Tibial nerve (tissue), 4 donors: Measurements from ENCODE around the gene DNMT3A. TPM values are rescaled to one million over a fixed set of nuclear protein-coding genes. Genes with fewer than 3 reads are reported as not detected.

Experiments
- DNase-seq, 2 donors: peaks; one replicate each; pipeline ENCODE4 v3.0.0-alpha.2; 2019; ENCODE audit warnings: low spot score in 2 of 2
- H3K27ac ChIP-seq, 4 donors: fragments of 200-600 bp; sonication (generic) in 3 of 4; one replicate each; pipeline ENCODE4 v1.5.1; 2017 to 2019; ENCODE audit warnings: mild to moderate bottlenecking in 1 of 4
- H3K27me3 ChIP-seq, 2 donors: fragments of 200-600 bp; sonication (generic) in 1 of 2; one replicate each; pipeline versions ENCODE4 v1.5.1 to v1.6.0; 2017 to 2019
- H3K36me3 ChIP-seq, 3 donors: fragments of 200-600 bp; sonication (generic); one replicate each; pipeline ENCODE4 v1.5.1; 2018 to 2019
- H3K4me1 ChIP-seq, 4 donors: fragments of 200-600 bp; sonication (generic) in 3 of 4; one replicate each; pipeline ENCODE4 v1.5.1; 2017 to 2019
- H3K4me3 ChIP-seq, 4 donors: fragments of 200-600 bp; sonication (generic) in 3 of 4; one replicate each; pipeline ENCODE4 v1.5.1; 2017 to 2019; ENCODE audit warnings: mild to moderate bottlenecking in 1 of 4, moderate library complexity in 1 of 4
- H3K9me3 ChIP-seq, 4 donors: fragments of 200-600 bp; sonication (generic) in 3 of 4; one replicate each; pipeline ENCODE4 v1.5.1; 2017 to 2019
- EP300 ChIP-seq, 2 donors: sonication (generic); formaldehyde crosslinking; IDR thresholded peaks; one replicate each; pipeline ENCODE4 v1.6.1; 2017; ENCODE audit warnings: antibody characterized with exemption in 2 of 2, mild to moderate bottlenecking in 1 of 2
- POLR2A ChIP-seq, 2 donors: fragments of 450-650 bp; IDR thresholded peaks; one replicate each; pipeline ENCODE4 v1.6.1; 2017; ENCODE audit warnings: antibody characterized with exemption in 2 of 2, mild to moderate bottlenecking in 2 of 2, moderate library complexity in 2 of 2
- WGBS, 2 donors: methylation state at CpG; one replicate each; pipeline ENCODE4 v1.1.5; 2018; 5-methylcytosine and 5-hydroxymethylcytosine counted together
- total RNA-seq, 4 donors: library from RNA; depleted of rRNA; stranded (reverse); fragments of >200 nt; gene quantifications; one replicate each; pipeline ENCODE4 v1.1.0, GENCODE V29; 2016
- TF ChIP-seq, protein P1 (sequence below), 5 experiments: fragments of 200-600 bp in 3 of 5; fragments of 450-650 bp in 2 of 5; sonication (generic) in 3 of 5; IDR thresholded peaks; one replicate each; pipeline ENCODE4 v1.5.1; 2016 to 2019; ENCODE audit warnings: antibody characterized with exemption in 5 of 5, mild to moderate bottlenecking in 3 of 5, moderate library complexity in 2 of 5

DNMT3A gene
- total RNA-seq, 4 donors from 2014 or later = 17.4 to 28.4 (median 25.0) TPM

DNA sequence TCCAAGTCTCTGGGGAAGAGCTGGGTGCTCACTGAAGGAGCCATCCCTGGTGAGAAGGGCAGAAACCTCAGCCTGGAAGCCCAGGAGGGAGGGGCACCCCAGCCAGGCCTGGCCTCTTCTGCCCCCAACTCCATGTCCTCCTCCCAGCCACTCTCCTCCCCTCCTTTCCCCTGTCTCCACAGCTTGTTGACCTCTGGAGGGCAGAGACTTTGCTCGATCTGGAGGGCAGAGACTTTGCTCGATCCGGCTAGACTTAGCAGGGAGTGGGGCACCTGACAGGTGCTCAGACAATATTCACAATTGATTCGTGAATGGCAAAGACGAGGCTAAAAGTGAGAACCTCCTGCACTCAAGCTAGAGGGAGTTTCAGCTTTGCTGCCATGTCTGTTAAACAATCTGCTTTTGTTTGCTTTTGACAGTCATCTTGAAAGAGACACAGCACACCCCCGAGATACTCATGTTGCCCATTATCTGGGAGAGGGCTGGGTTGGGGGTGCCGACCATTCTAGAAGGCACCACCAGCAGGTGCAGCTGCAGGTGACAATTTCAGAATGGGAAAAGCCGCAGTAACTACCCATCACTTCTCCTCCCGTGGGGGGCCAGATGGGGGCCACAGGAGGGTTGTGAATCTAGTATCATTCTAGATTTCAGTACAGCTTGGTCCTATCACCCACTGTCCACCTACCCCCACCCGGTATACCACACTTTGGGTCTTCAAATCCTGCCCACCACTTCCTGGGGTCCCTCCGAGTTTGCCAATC is 54.8 kb downstream of the DNMT3A start:
- TF ChIP-seq EP300 (IDR thresholded peaks at IDR 0.05) = no peak
- TF ChIP-seq, protein P1, sequence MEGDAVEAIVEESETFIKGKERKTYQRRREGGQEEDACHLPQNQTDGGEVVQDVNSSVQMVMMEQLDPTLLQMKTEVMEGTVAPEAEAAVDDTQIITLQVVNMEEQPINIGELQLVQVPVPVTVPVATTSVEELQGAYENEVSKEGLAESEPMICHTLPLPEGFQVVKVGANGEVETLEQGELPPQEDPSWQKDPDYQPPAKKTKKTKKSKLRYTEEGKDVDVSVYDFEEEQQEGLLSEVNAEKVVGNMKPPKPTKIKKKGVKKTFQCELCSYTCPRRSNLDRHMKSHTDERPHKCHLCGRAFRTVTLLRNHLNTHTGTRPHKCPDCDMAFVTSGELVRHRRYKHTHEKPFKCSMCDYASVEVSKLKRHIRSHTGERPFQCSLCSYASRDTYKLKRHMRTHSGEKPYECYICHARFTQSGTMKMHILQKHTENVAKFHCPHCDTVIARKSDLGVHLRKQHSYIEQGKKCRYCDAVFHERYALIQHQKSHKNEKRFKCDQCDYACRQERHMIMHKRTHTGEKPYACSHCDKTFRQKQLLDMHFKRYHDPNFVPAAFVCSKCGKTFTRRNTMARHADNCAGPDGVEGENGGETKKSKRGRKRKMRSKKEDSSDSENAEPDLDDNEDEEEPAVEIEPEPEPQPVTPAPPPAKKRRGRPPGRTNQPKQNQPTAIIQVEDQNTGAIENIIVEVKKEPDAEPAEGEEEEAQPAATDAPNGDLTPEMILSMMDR (IDR thresholded peaks at IDR 0.05) = no peak
- TF ChIP-seq POLR2A (IDR thresholded peaks at IDR 0.05) = no peak
- DNase-seq = no peak
- H3K9me3 ChIP-seq = no peaks in the 10 kb centered on the region
- 65 to 85% methylated on average over 11 of the region's 11 CpGs for WGBS, 2 donors
- no peak overlapping the region for H3K4me3 ChIP-seq
- peak overlapping the region in 2 of 4 donors; percentile 49 to 68 for H3K27ac ChIP-seq
- H3K4me1 ChIP-seq = peaks cover 0 to 34% (median 10%) of the 10 kb centered on the region in 4 donors
- H3K36me3 ChIP-seq = peaks cover 0 to 31% (median 0%) of the 10 kb centered on the region in 3 donors
- no peaks in the 10 kb centered on the region for H3K27me3 ChIP-seq

DNA sequence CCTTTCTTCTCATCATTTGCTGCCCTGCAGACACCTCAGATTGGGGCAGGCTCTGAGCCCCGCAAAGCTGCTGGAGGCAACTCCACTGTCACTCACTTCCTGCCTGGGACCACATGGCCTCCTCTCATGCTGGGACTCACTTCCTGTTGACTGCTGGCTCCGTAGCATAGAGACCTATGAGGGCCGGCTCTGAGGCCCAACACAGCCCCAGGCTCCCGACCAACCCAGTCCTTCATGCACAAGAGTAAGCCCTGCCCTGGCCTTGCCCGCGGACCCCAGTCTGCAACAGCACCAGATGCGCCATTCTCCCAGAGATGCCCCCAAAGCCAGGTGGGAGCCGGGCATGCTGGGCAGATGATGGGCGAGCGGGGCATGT is 55.7 kb downstream of the DNMT3A start:
- Histone ChIP-seq H3K27ac (peak overlapping the region in 3 of 4 donors; percentile 8 to 68 (median 49)), H3K9me3 (no peaks in the 10 kb centered on the region), H3K4me1 (peaks cover 0 to 38% (median 10%) of the 10 kb centered on the region in 4 donors), H3K27me3 (no peaks in the 10 kb centered on the region), H3K4me3 (no peak overlapping the region), H3K36me3 (peaks cover 0 to 37% (median 0%) of the 10 kb centered on the region in 3 donors)
- TF ChIP-seq, protein P1 (IDR thresholded peaks at IDR 0.05) = no peak
- TF ChIP-seq EP300 (IDR thresholded peaks at IDR 0.05) (no peak), POLR2A (IDR thresholded peaks at IDR 0.05) (no peak)
- no peak for DNase-seq
- 71 to 87% methylated on average over 6 to 10 of the region's 10 CpGs for WGBS, 2 donors

DNA sequence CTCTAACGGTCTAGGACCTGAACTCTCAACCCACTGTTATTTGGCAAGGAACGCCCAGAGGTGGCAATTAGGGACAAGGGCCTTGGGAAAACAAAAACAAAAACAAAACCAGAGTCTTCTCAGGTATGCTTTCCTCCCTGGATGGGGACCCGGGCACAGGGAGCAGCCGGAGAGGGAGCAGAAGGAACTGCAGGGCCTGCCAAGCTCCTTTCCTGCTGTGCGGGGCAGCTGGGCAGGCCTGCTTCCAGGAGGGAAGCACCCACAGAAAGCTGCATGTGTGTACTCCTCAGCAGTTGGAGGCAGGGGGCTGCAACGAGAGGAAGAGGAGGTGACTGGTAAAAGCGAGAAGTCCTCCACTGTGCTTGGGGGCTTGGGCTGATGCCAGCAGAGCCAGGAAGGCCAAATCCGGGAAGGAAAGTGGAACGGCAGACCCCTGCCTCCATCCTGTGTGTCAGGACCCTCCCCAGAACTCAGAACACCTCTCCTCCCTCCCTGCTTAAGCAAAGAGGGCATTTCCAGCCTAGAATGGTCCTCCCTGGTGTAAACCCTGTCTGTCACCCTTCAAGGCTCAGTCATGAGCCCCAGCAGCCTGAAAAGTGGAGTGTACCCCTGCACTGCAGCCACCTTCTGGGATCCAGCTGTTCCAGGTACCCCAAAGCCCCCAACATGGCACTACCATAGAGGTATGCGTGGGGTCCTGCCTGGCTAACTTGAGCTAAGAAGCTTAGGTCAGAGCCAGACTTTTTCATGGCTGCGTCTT is 56.3 kb downstream of the DNMT3A start:
- H3K4me1 ChIP-seq = peaks cover 0 to 37% (median 12%) of the 10 kb centered on the region in 4 donors
- WGBS, 2 donors = 60 to 74% methylated on average over 11 of the region's 11 CpGs
- peak overlapping the region in 3 of 4 donors; percentile 8 to 68 (median 49) for H3K27ac ChIP-seq
- H3K27me3 ChIP-seq = no peaks in the 10 kb centered on the region
- DNase-seq = no peak
- no peak overlapping the region for H3K4me3 ChIP-seq
- TF ChIP-seq POLR2A (IDR thresholded peaks at IDR 0.05) (no peak), EP300 (IDR thresholded peaks at IDR 0.05) (no peak)
- TF ChIP-seq, protein P1 (IDR thresholded peaks at IDR 0.05) = no peak
- H3K9me3 ChIP-seq = no peaks in the 10 kb centered on the region
- H3K36me3 ChIP-seq = peaks cover 0 to 42% (median 0%) of the 10 kb centered on the region in 3 donors

DNA sequence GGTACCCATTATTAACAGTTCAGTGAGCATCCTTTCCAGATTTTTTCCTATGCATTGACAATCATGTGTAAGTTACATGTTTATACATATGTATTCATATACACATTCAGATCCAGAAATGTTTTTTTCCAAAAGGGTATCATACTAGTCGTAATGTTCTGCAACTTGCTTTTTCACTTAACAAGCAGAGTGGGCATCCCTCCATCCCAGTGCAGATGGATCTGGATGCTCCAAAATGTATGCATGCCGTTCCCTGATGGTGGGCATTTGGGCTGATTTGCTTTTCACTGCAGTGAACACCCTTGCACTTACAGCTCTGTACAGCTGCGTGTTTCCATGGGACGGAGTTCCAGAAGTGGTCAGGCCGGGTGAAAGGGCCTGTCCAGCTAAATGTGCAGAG is 57.0 kb downstream of the DNMT3A start:
- TF ChIP-seq POLR2A (IDR thresholded peaks at IDR 0.05) = no peak
- TF ChIP-seq, protein P1 (IDR thresholded peaks at IDR 0.05) = no peak
- no peak for TF ChIP-seq EP300 (IDR thresholded peaks at IDR 0.05)
- no peak overlapping the region for H3K4me3 ChIP-seq
- peaks cover 0 to 42% (median 12%) of the 10 kb centered on the region in 4 donors for H3K4me1 ChIP-seq
- no peaks in the 10 kb centered on the region for H3K27me3 ChIP-seq
- H3K9me3 ChIP-seq = no peaks in the 10 kb centered on the region
- no peak for DNase-seq
- 76 to 92% methylated on average over 5 of the region's 5 CpGs for WGBS, 2 donors
- H3K27ac ChIP-seq = no peak overlapping the region
- H3K36me3 ChIP-seq = peaks cover 0 to 44% (median 0%) of the 10 kb centered on the region in 3 donors

DNA sequence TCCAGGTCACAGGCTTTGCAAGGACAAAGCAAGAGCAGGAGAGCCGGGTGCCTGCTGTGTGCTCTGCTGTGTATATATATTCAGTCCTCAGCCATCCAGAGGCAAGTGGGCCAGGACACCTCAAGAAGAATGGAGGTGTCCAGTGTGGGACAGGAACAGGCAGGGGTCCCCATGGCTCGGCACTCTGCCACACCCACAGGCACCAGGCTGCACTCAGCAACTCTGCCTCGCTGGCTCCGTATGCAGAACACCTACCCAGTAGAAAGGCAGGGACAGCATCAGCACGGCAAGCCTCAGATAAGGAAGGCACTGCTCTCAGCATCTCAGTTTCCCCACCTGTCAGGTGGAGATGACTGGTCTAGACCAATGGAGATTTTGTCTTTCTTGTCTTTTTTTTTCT is 57.8 kb downstream of the DNMT3A start:
- peaks cover 0 to 44% (median 0%) of the 10 kb centered on the region in 3 donors for H3K36me3 ChIP-seq
- 84 to 92% methylated on average over 5 of the region's 5 CpGs for WGBS, 2 donors
- H3K4me1 ChIP-seq = peaks cover 0 to 50% (median 15%) of the 10 kb centered on the region in 4 donors
- no peak for DNase-seq
- H3K27me3 ChIP-seq = no peaks in the 10 kb centered on the region
- H3K4me3 ChIP-seq = no peak overlapping the region
- H3K9me3 ChIP-seq = no peaks in the 10 kb centered on the region
- no peak overlapping the region for H3K27ac ChIP-seq
- TF ChIP-seq EP300 (IDR thresholded peaks at IDR 0.05) (no peak), POLR2A (IDR thresholded peaks at IDR 0.05) (no peak)
- TF ChIP-seq, protein P1 (IDR thresholded peaks at IDR 0.05) = no peak
